HG02885 (cell line): ENCODE data around the gene DHX35.

Experiments
- ATAC-seq: cut with Tn5 transposase; IDR thresholded peaks from one replicate; pipeline ENCODE4 v1.9.1; 2021; ENCODE audit warnings: mild to moderate bottlenecking; ENCODE audit not compliant: unreplicated experiment, poor library complexity

Gene DHX35

GRCh38 chr20:39013662-39014109, 51.5 kb downstream of the DHX35 start:
- no peak for ATAC-seq

GRCh38 chr20:39016041-39016440, 53.9 kb downstream of the DHX35 start:
- ATAC-seq: no peak

- no peak for ATAC-seq
Measured at GRCh38 chr20:39016506-39016905, 54.4 kb downstream of the DHX35 start.

GRCh38 chr20:39019027-39019426, 56.9 kb downstream of the DHX35 start:
- no peak for ATAC-seq

GRCh38 chr20:39019805-39020325, 57.7 kb downstream of the DHX35 start:
- peak; percentile 86 for ATAC-seq

- peak; percentile 43 for ATAC-seq
Measured at GRCh38 chr20:39021748-39022147, 59.6 kb downstream of the DHX35 start.

GRCh38 chr20:39025883-39026282, 63.7 kb downstream of the DHX35 start:
- ATAC-seq: no peak

- ATAC-seq: no peak
Measured at GRCh38 chr20:39029364-39029763, 67.2 kb downstream of the DHX35 start.

GRCh38 chr20:39032997-39033396, 70.9 kb downstream of the DHX35 start:
- ATAC-seq: no peak

GRCh38 chr20:39036011-39036410, 73.9 kb downstream of the DHX35 start:
- ATAC-seq: no peak

GRCh38 chr20:39036851-39037250, 74.7 kb downstream of the DHX35 start:
- ATAC-seq: no peak

GRCh38 chr20:39038047-39038446, 75.9 kb downstream of the DHX35 start:
- ATAC-seq: no peak

- no peak for ATAC-seq
Measured at GRCh38 chr20:39038495-39038894, 76.4 kb downstream of the DHX35 start.

- ATAC-seq: no peak
Measured at GRCh38 chr20:39039261-39039660, 77.1 kb downstream of the DHX35 start.

- ATAC-seq: no peak
Measured at GRCh38 chr20:39040116-39040515, 78.0 kb downstream of the DHX35 start.

GRCh38 chr20:39041067-39041466, 78.9 kb downstream of the DHX35 start:
- no peak for ATAC-seq

GRCh38 chr20:39042279-39043150, 80.4 kb downstream of the DHX35 start:
- ATAC-seq: no peak

GRCh38 chr20:39044501-39044900, 82.4 kb downstream of the DHX35 start:
- ATAC-seq: no peak

- no peak for ATAC-seq
Measured at GRCh38 chr20:39045676-39046075, 83.5 kb downstream of the DHX35 start.

GRCh38 chr20:39047417-39047985, 85.4 kb downstream of the DHX35 start:
- ATAC-seq: no peak

- ATAC-seq: no peak
Measured at GRCh38 chr20:39048000-39048696, 86.0 kb downstream of the DHX35 start.
